ENCODE measurements around the gene TOX2.

DNA sequence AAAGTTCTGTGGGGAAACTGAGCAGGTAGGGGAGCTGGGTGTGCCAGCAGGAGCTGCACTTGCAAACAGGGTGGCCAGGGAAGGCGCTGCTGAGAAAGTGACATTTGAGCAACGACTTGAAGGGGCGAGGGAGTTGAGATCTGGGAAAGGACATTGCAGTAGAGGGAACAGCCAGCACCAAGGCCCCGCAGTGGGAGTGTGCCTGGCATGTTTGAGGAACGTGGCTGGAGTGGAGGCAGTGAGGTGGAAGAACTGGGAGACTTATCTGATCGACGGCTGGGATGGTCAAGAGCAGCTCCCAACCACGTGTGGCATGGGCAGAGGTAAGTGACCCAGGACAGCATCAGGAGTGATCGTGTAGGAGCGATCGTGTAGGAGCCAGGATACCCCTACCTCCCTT is 77.3 kb downstream of the TOX2 start:
- no peak for TF ChIP-seq CTCF (conservative IDR thresholded peaks at IDR 0.05; ENCODE audit: low read depth, low read length)
- no peak for TF ChIP-seq EZH2 (IDR thresholded peaks at IDR 0.05; ENCODE audit: low read length, unreplicated experiment)

Measured in PC-3 (cell line).